CD8-positive, alpha-beta memory T cell (primary cell): Measurements from ENCODE around the gene EZR. TPM values are rescaled to one million over a fixed set of nuclear protein-coding genes. Genes with fewer than 3 reads are reported as not detected.
A peak's percentile ranks its signal among the peaks of the same experiment; 100 is the strongest.
"Not testable (repeated sequence)": the region's sequence is repeated elsewhere in the genome, so short reads cannot be mapped to it uniquely, and the experiment has no call there.

Experiments used
- CTCF ChIA-PET: fragments of 350-600 bp; sonication (Branson Sonifier 250); formaldehyde crosslinking; loops from one replicate; lab custom pipeline; 2021; ENCODE audit warnings: antibody characterized with exemption; lab: Charles Lee
- POLR2A ChIA-PET: fragments of 350-600 bp; sonication (Branson Sonifier 250); formaldehyde crosslinking; loops from one replicate; lab custom pipeline; 2021; ENCODE audit warnings: antibody characterized with exemption; lab: Charles Lee
- DNase-seq, 5 donors: peaks; one replicate each; pipeline versions ENCODE4 v3.0.0 to v3.0.0-alpha.2; 2020 to 2022; ENCODE audit warnings: mixed read lengths in 1 of 5
- H3K27ac ChIP-seq: one replicate; pipeline ENCODE4 v1.7.0; 2013; ENCODE audit warnings: low read depth, mild to moderate bottlenecking, low read length, moderate library complexity
- H3K27me3 ChIP-seq: 2 replicates; pipeline ENCODE4 v1.7.0; 2013; ENCODE audit warnings: low read length, mild to moderate bottlenecking; ENCODE audit not compliant: insufficient read depth, poor library complexity, severe bottlenecking
- H3K36me3 ChIP-seq: 2 replicates; pipeline ENCODE4 v1.7.0; 2013; ENCODE audit warnings: mild to moderate bottlenecking, low read length, moderate library complexity; ENCODE audit not compliant: insufficient read depth
- H3K4me1 ChIP-seq: 2 replicates; pipeline ENCODE4 v1.7.0; 2013; ENCODE audit warnings: mild to moderate bottlenecking, low read length, moderate library complexity; ENCODE audit not compliant: insufficient read depth
- H3K4me3 ChIP-seq: 2 replicates; pipeline ENCODE4 v1.7.0; 2013; ENCODE audit warnings: mild to moderate bottlenecking, low read length
- H3K9me3 ChIP-seq: 2 replicates; pipeline ENCODE4 v1.7.0; 2013; ENCODE audit warnings: mild to moderate bottlenecking, low read length
- H3K27ac Mint-ChIP-seq, 8 donors: one replicate each; pipeline ENCODE4 v1.8.0; 2020 to 2021; ENCODE audit warnings: mixed read lengths in 8 of 8, mild to moderate bottlenecking in 6 of 8, inconsistent platforms in 3 of 8, moderate library complexity in 3 of 8
- H3K27me3 Mint-ChIP-seq, 2 donors: one replicate each; pipeline ENCODE4 v1.8.0; 2020 to 2021; ENCODE audit warnings: mixed read lengths in 2 of 2, mild to moderate bottlenecking in 1 of 2, moderate library complexity in 1 of 2
- H3K36me3 Mint-ChIP-seq, 3 donors: one replicate each; pipeline ENCODE4 v1.8.0; 2020 to 2021; ENCODE audit warnings: mixed read lengths in 3 of 3, inconsistent platforms in 1 of 3, mild to moderate bottlenecking in 1 of 3
- H3K4me1 Mint-ChIP-seq, 3 donors: one replicate each; pipeline ENCODE4 v1.8.0; 2020 to 2021; ENCODE audit warnings: mixed read lengths in 3 of 3, inconsistent platforms in 1 of 3, mild to moderate bottlenecking in 1 of 3
- H3K4me3 Mint-ChIP-seq, 7 donors: one replicate each; pipeline ENCODE4 v1.8.0; 2020 to 2021; ENCODE audit warnings: mixed read lengths in 7 of 7, mild to moderate bottlenecking in 6 of 7, moderate library complexity in 4 of 7, inconsistent platforms in 2 of 7
- H3K9me3 Mint-ChIP-seq, 5 donors: one replicate each; pipeline ENCODE4 v1.8.0; 2020 to 2022; ENCODE audit warnings: mixed read lengths in 5 of 5, mild to moderate bottlenecking in 3 of 5, moderate library complexity in 2 of 5, inconsistent platforms in 1 of 5
- polyA plus RNA-seq: library from polyadenylated mRNA; unstranded; fragments of 300-500 nt; fragmentation: Illumina TruSeq; gene quantifications from one replicate; pipeline ENCODE4 v1.2.3, GENCODE V29; 2021
- total RNA-seq, 2 experiments: library from RNA; stranded (reverse); gene quantifications; one replicate each; pipeline ENCODE4 v1.2.3, GENCODE V29; 2021

EZR gene
- total and polyA plus RNA-seq, 3 experiments from 2014 or later, result 296 to 325 (median 299) TPM

GRCh38 chr6:158792505-158792904 is 26.7 kb downstream of the EZR start:
- H3K27me3 ChIP-seq, H3K9me3 Mint-ChIP-seq, H3K9me3 ChIP-seq, H3K27ac ChIP-seq, H3K4me3 ChIP-seq, DNase-seq, H3K27me3 Mint-ChIP-seq: not testable (repeated sequence)
- Mint-ChIP-seq H3K36me3 (peaks cover 0 to 72% (median 9%) of the 10 kb centered on the region in 3 donors), H3K27ac (peak overlapping the region; percentile 56 to 95 (median 84)), H3K4me1 (peaks cover 78 to 92% (median 87%) of the 10 kb centered on the region in 3 donors), H3K4me3 (peak overlapping the region in 5 of 7 donors; percentile 5 to 76 (median 42))
- ChIA-PET POLR2A (interaction anchor here (0.7 to 1.7 kb wide), 4 partner anchors 16 to 77 kb away, joined by 4 to 6 read pairs (median 4); no protein-coding TSS in a partner anchor), CTCF (interaction anchor here (1.2 to 7.8 kb wide), 15 partner anchors 9 to 183 kb away, joined by 3 to 41 read pairs (median 6); no protein-coding TSS in a partner anchor)
- peaks cover 14% of the 10 kb centered on the region for H3K36me3 ChIP-seq
- peaks cover 65% of the 10 kb centered on the region for H3K4me1 ChIP-seq

- Mint-ChIP-seq H3K9me3 (no peaks in the 10 kb centered on the region), H3K36me3 (peaks cover 0 to 73% (median 14%) of the 10 kb centered on the region in 3 donors), H3K4me1 (peaks cover 69 to 92% (median 87%) of the 10 kb centered on the region in 3 donors), H3K4me3 (peak overlapping the region in 3 of 7 donors; percentile 26 to 50 (median 49)), H3K27ac (peak overlapping the region; percentile 70 to 98 (median 94)), H3K27me3 (peaks cover 0 to 2% of the 10 kb centered on the region in 2 donors)
- Histone ChIP-seq H3K4me1 (peaks cover 54% of the 10 kb centered on the region), H3K27ac (no peak overlapping the region), H3K9me3 (no peaks in the 10 kb centered on the region), H3K36me3 (peaks cover 22% of the 10 kb centered on the region), H3K4me3 (no peak overlapping the region), H3K27me3 (no peaks in the 10 kb centered on the region)
- DNase-seq, result no peak
- ChIA-PET POLR2A (no interaction called here), CTCF (interaction anchor here (1.9 to 7.8 kb wide), 3 partner anchors 21 to 180 kb away, joined by 6 to 41 read pairs (median 22); no protein-coding TSS in a partner anchor)
Measured at GRCh38 chr6:158791274-158791855, 27.8 kb downstream of the EZR start.

DNA sequence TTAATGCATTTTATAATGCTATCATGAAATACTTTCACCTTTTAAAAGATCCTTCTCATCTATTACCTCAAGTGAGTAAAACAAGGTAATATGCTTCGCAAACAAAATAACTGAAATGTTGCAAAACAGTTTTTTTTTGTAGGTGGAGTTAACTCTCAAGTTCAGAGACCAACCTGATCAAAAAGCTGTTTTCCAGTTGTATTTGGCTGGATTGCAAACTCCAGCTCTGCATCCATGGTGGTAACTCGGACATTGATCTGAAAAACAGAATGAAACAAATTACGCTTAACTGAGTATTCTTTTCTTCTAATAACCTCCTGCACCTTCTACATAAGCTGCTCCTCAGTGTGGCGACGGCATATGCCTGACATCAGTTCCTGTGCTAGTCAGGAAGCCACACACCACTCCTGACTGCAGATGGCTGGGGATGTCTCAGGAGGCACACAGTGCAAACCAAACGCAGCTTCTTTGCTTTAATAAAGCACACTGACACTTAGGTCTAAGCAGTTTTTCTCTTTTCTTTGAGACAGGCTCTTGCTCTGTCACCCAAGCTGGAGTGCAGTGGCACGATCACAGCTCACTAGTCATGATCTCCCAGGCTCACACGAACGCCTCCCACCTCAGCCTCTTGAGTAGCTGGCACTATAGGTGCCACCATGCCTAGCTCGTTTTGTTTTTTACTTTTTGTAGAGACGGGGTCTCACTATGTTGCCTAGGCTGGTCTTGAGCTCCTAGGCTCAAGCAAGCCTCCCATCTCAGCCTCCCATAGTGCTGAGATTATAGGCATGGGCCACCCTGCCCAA is 29.9 kb downstream of the EZR start:
- Histone ChIP-seq H3K4me3 (peak overlapping the region; percentile 6), H3K4me1 (peaks cover 40% of the 10 kb centered on the region), H3K27me3 (no peaks in the 10 kb centered on the region), H3K36me3 (peaks cover 37% of the 10 kb centered on the region), H3K9me3 (no peaks in the 10 kb centered on the region), H3K27ac (peak overlapping the region; percentile 32)
- Mint-ChIP-seq H3K9me3 (no peaks in the 10 kb centered on the region), H3K36me3 (peaks cover 0 to 76% (median 19%) of the 10 kb centered on the region in 3 donors), H3K4me3 (peak overlapping the region; percentile 37 to 82 (median 65)), H3K27me3 (peaks cover 0 to 2% of the 10 kb centered on the region in 2 donors), H3K4me1 (peaks cover 56 to 86% (median 74%) of the 10 kb centered on the region in 3 donors), H3K27ac (peak overlapping the region; percentile 74 to 98 (median 95))
- POLR2A ChIA-PET, result interaction anchor here (0.5 to 2.0 kb wide), 13 partner anchors 9 to 171 kb away, joined by 3 to 13 read pairs (median 5); partner anchors contain the start of gene EZR
- CTCF ChIA-PET, result interaction anchor here (0.7 to 7.8 kb wide), 15 partner anchors 8 to 320 kb away, joined by 3 to 41 read pairs (median 4); no protein-coding TSS in a partner anchor
- DNase-seq, result peak; percentile 46 to 83 (median 73)

GRCh38 chr6:158787395-158787794 is 31.8 kb downstream of the EZR start:
- H3K4me3 Mint-ChIP-seq, result no peak overlapping the region
- peak overlapping the region in 7 of 8 donors; percentile 38 to 78 (median 69) for H3K27ac Mint-ChIP-seq
- Histone ChIP-seq H3K36me3 (peaks cover 54% of the 10 kb centered on the region), H3K27me3 (no peaks in the 10 kb centered on the region), H3K4me3 (no peak overlapping the region), H3K27ac (no peak overlapping the region), H3K9me3 (no peaks in the 10 kb centered on the region), H3K4me1 (peaks cover 36% of the 10 kb centered on the region)
- ChIA-PET CTCF (no interaction called here), POLR2A (no interaction called here)
- peaks cover 0 to 4% of the 10 kb centered on the region in 2 donors for H3K27me3 Mint-ChIP-seq
- H3K4me1 Mint-ChIP-seq, result peaks cover 44 to 81% (median 62%) of the 10 kb centered on the region in 3 donors
- H3K9me3 Mint-ChIP-seq, result no peaks in the 10 kb centered on the region
- DNase-seq, result no peak
- peaks cover 0 to 87% (median 30%) of the 10 kb centered on the region in 3 donors for H3K36me3 Mint-ChIP-seq

- peak overlapping the region in 7 of 8 donors; percentile 8 to 72 (median 66) for H3K27ac Mint-ChIP-seq
- no peak for DNase-seq
- H3K4me1 Mint-ChIP-seq, result peaks cover 41 to 78% (median 60%) of the 10 kb centered on the region in 3 donors
- H3K36me3 Mint-ChIP-seq, result peaks cover 0 to 91% (median 33%) of the 10 kb centered on the region in 3 donors
- Histone ChIP-seq H3K27me3 (no peaks in the 10 kb centered on the region), H3K36me3 (peaks cover 61% of the 10 kb centered on the region), H3K4me3 (no peak overlapping the region), H3K4me1 (peaks cover 36% of the 10 kb centered on the region), H3K27ac (no peak overlapping the region), H3K9me3 (no peaks in the 10 kb centered on the region)
- no peak overlapping the region for H3K4me3 Mint-ChIP-seq
- POLR2A ChIA-PET, result interaction anchor here (0.7 kb wide), 1 partner anchor 38 kb away, joined by 5 read pairs; no protein-coding TSS in a partner anchor
- no peaks in the 10 kb centered on the region for H3K9me3 Mint-ChIP-seq
- peaks cover 0 to 4% of the 10 kb centered on the region in 2 donors for H3K27me3 Mint-ChIP-seq
- CTCF ChIA-PET, result interaction anchor here (1.4 kb wide), 1 partner anchor 12 kb away, joined by 3 read pairs; no protein-coding TSS in a partner anchor
Measured at GRCh38 chr6:158786645-158787304, 32.4 kb downstream of the EZR start.

DNA sequence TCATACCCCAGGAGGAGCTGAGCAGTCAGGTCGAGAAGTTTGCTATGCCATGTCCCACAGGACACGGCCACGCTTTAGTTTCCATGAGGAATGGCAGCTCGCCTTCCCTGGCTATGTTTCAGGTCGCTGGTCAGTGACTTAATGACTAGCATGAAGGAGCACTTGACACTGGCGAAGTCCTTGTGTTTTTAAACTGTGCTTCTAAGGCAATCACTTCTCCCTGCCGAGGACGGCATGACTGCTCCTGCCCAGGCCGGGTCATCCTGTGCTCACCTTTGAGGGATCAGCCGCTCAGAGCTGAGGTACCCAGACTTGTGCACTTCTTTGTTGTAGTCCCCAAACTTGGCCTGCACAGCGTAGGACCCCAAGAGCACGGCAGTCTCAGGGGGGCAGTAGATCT is 34.1 kb downstream of the EZR start:
- Histone ChIP-seq H3K4me1 (peaks cover 21% of the 10 kb centered on the region), H3K9me3 (no peaks in the 10 kb centered on the region), H3K36me3 (peaks cover 76% of the 10 kb centered on the region), H3K27ac (no peak overlapping the region), H3K27me3 (no peaks in the 10 kb centered on the region), H3K4me3 (no peak overlapping the region)
- Mint-ChIP-seq H3K27ac (peak overlapping the region in 4 of 8 donors; percentile 37 to 86 (median 49)), H3K36me3 (peaks cover 7 to 96% (median 34%) of the 10 kb centered on the region in 3 donors), H3K4me3 (no peak overlapping the region), H3K27me3 (peaks cover 0 to 4% of the 10 kb centered on the region in 2 donors), H3K9me3 (no peaks in the 10 kb centered on the region), H3K4me1 (peaks cover 36 to 76% (median 57%) of the 10 kb centered on the region in 3 donors)
- POLR2A ChIA-PET, result no interaction called here
- DNase-seq, result peak in 1 of 5 donors; percentile 38
- CTCF ChIA-PET, result interaction anchor here (0.9 to 1.7 kb wide), 3 partner anchors 10 to 20 kb away, joined by 3 to 6 read pairs (median 3); no protein-coding TSS in a partner anchor

DNA sequence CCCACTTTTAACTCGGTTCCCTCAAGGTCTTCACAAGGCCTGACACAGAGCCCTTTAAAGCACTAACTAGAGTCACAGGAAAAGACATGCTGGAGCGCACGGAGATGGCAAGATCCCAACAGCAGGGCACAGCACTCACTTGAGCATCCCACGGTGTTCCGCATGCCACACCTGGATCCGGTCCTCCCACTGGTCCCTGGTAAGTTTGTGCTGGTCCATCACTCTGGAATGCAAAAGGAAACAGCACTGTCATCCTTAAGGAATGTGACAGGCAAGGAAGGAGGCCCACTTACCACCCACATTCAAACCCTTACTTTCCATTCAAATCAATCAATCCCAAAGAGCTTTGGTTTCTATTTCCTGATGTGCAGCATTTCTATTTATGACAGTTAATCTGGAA is 34.7 kb downstream of the EZR start:
- Mint-ChIP-seq H3K4me1 (peaks cover 31 to 71% (median 52%) of the 10 kb centered on the region in 3 donors), H3K9me3 (no peaks in the 10 kb centered on the region), H3K4me3 (no peak overlapping the region), H3K27ac (peak overlapping the region in 5 of 8 donors; percentile 38 to 86 (median 60)), H3K27me3 (peaks cover 0 to 4% of the 10 kb centered on the region in 2 donors), H3K36me3 (peaks cover 7 to 92% (median 34%) of the 10 kb centered on the region in 3 donors)
- Histone ChIP-seq H3K27me3 (no peaks in the 10 kb centered on the region), H3K4me1 (peaks cover 16% of the 10 kb centered on the region), H3K9me3 (no peaks in the 10 kb centered on the region), H3K36me3 (peaks cover 76% of the 10 kb centered on the region), H3K27ac (no peak overlapping the region), H3K4me3 (no peak overlapping the region)
- POLR2A ChIA-PET, result interaction anchor here (0.6 kb wide), 1 partner anchor 9 kb away, joined by 6 read pairs; no protein-coding TSS in a partner anchor
- CTCF ChIA-PET, result interaction anchor here (0.9 to 1.7 kb wide), 4 partner anchors 11 to 225 kb away, joined by 3 to 6 read pairs (median 3); no protein-coding TSS in a partner anchor
- DNase-seq, result no peak
